Raji (cell line): ENCODE data around the gene ECE1.

Source experiments
- POLR2A ChIP-seq: IDR thresholded peaks from 2 replicates; pipeline ENCODE4 v1.6.1; 2011; ENCODE audit warnings: low read depth, low read length, control low read depth; ENCODE audit not compliant: insufficient read depth

Gene ECE1

DNA sequence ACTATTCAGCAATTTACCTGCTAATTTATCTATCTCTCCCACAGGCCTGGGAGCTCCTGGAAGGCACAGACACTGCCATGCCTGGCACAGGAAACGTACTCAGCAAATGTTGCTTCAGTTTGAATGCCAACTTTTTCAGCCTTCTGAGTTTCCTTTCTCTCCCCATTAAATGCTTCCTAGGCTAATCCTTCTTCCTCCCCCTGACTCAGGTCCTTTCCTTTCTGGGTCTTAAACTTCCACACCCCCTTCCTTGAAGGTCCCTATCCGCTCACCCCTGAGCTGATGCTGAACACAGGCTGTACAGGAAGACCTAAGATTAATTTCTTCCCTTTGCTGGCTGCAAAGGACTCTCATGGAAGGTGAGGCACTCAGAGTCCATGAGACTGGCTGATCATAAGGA is 40.3 kb upstream of the ECE1 start:
- no peak for TF ChIP-seq POLR2A

DNA sequence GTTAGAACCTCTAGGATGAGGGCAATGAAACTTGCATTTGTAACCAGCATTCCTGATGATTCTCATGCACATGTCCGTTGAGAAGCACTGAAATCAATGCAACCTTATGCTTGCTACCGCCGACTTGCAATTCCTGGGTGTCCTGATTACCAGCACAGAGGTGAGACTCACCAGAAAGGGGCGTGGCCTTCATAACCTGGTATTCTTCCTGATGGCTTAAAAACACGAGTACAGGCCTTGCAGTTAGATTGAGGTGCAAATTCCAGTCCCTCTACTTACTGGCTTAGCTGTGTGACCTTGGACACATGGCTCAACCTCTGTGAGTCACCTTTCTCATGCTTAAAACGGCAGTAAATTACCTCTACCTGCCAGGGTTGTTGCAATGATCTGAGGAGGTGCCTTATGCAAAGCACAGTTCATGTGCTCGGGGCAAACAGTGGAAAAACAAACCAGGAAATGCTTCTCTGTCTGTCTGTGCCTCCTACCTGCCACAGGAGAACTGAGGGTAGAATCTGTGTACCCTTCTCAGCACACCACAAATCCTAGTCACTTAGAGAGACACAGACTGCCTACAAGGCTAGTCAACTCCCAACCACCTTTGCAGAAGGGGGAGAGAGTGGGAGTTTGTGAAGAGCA is 39.1 kb upstream of the ECE1 start:
- 0 out of 2 replicates have a peak, but pooled peaks have one; percentile 44 for TF ChIP-seq POLR2A

DNA sequence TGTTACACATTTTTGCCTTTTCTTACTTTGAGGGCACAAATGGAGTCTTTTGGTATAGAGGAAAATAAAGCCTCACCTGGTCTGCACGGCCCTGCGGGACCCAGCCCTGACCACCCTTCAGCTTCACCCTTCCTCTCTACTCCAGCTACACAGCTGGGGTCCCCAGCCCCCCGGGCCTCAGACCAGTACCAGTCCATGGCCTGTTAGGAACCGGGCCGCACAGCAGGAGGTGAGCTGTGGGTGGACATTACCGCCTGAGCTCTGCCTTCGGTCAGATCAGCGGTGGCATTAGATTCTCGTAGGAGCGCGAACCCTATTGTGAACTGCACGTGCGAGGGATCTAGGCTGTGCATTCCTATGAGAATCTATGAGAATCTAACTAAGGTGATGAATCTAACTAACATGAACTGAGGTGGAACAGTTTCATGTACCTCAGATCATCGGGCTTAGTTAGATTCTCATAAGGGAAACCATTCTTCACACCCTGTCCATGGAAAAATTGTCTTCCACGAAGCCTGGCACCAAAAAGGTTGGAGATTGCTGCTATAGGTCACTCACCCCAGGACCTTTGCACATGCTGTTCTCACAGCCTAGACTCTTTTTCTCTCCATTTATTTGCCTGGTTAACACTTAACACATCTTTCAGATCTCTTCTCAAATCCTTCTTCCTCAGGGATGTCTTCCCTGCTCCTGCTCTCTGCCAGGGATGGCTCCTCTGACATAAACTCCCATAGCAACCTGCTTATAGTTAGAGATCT is 37.5 kb upstream of the ECE1 start:
- TF ChIP-seq POLR2A = no peak

DNA sequence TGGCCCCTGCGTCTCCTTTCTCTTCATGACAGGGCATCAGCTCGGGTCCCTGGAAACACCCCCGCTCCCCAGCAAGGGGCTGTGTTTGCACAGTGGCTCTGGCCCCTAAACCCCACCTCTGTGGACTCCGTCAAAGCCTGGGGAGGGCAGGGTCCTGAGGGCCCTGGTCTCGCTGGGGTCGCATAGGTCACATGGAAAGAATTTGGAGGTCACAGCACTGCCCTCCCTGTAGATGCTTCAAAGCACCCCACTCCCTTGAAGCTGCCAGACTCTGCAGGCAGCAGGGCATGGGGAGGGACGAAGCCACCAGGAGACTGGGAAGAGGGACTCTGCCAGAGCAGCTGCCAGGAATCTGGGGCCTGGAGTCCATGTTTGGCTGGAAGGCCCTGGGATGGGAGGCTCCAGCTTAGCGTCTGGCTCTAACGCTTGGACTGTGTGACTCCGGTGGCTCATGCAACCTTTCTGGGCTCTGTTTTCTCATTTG is 36.6 kb upstream of the ECE1 start:
- TF ChIP-seq POLR2A = no peak

DNA sequence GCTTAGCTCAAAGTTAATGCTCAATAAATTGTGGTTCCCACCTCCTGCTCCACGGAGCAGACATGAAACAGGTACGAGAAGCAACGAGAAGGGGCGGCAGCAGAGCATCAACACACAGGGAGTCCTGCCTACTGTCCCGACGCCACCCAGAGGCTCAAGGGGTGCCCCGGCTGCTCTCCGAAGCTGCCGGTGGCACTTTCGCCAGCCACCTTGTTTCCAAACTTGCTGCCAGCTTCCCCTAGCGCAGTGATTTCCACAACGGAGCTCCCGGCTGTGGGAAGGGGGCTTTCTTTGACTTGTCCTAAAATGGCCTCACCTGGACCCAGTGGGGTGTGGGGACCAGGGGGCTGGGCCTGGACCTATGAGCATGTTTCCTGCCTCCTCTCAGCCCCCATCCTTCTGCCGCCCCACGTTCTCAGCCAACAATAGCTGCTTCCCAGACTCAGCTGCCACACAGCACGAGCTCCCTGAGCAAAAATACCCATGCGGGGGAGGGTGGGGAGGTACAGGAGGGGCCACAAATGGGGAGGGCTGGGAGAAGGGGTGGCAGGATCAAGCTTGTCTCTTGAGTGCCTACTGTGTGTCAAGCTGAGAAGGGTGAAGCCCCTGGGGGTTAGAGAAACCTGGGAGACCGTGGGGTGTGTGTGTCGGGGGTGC is 35.6 kb upstream of the ECE1 start:
- no peak for TF ChIP-seq POLR2A

DNA sequence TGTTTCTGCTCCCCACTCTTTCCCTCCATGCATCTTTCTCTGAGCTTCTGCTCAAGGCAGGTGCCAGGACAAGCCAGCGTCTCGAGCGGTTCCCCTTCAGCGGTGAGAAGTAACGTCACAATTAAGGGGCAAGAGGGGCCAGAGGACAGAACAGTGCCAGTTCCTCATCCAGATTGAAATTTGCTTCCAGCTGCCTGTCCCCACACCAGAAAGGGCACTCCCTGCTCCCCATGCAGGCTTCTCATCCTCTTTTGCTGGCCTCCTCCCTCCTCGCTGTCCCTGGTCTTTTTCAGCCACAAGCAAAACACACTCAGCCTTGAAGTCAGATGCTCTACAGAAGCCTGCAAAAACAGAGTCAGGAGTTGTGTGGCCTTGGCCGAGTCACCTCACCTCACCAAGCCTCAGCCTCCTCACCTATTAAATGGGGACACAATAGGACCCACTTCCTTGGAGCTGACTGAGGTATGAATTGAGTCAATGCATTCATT is 35.0 kb upstream of the ECE1 start:
- TF ChIP-seq POLR2A = no peak

DNA sequence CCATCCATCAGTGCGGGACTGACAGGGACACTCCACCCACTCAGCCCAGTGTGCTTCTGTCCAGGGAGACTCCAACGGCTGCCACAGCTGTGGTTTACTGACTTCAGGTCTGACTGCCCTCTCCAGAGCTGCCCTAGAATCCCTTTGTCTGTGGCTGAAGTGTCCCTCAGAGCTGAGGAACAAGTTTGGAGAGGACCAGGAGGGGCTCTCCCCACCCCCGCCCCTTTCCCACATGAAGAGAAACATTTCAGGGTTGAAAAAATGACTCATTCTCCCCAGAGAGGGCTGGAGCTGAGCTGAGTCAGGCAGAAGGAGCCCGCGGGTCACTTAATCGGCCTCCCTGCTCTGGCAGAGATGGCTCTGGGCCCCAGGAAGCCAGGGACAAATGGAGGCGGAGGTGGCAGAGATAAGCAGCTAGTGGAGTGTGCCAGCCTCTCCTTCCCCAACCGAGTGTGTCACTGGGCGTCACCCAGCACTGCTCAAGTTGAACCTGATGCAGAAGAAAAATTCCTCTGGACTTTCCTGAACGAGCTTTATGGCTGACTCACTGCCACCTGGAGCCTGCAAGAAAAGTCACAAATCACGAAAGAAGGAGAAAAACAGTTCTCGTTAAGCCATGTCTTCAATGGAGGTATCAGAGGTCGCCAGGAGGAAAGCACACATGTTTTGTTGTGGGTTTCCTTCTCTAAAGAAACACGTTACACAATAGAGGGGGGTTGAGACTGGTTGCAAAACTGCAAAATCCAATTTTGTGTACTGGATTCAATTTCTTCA is 34.3 kb upstream of the ECE1 start:
- no peak for TF ChIP-seq POLR2A

DNA sequence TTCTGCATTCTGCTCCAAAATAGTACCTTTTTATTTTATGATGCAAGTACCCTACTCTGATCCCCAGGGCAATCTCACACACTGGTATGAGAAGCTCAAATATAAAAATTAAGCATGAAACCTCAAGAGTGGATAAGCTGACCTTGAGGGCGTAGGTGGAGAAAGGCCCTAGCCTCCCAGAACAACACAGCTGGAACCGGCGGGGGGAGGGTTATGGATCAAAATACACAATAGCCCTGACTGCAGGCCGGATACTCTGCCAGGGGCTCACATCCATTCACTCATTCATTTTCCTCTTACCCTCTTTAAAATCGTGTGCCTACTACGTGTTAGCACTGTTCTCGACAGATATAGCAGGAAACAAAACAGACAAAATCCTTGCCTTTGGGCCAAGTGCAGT is 32.8 kb upstream of the ECE1 start:
- no peak for TF ChIP-seq POLR2A

DNA sequence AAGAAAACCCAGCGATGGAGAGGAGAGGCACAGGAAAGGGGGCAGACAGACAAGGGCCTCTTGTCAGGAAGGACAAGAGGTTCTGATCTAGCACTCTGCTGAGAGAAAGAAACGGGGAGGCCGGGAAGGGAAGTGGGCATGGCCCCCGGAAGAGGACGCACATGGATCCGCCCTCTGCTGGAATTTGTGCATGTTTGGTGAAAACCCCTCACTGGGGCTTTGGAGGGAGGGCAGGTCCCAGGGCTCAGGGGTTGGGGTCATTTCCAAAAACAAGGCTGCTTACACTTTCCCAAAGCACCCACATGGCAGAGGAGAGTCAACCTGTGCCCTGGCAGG is 32.4 kb upstream of the ECE1 start:
- no peak for TF ChIP-seq POLR2A

DNA sequence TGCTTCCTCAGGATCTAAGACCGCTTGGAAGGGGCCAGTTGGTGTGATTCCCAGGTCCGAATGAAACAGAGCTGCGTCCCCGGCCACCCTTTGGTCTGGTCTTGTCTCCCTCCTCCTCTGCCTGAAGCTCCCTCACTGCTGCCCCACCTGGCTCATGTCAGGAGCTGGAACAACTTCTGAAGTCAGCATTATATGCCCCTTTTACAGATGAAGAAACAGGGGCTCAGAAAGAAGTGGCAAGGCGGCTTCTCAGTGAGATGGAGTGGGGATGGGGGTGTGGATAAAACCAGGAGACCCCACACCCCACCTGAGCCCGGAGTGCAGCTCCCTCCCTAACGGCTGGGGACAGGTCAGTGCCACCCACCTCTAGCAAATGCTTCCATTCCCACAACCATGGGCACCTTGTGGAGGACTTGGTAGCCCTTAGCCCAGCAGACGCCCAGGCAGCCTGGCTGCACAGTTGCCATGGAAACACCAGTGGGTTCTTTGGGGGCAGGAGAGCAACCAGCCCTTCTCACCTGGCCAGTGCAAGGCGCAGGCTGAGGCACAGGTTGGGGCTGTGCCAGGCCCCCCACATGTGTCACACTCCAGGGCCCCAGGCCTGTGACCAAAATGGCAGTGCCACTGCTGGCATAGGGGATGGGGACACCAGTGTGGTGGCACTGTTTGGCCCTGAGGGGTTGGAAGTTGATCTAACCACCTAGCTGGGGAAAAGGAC is 31.9 kb upstream of the ECE1 start:
- no peak for TF ChIP-seq POLR2A

DNA sequence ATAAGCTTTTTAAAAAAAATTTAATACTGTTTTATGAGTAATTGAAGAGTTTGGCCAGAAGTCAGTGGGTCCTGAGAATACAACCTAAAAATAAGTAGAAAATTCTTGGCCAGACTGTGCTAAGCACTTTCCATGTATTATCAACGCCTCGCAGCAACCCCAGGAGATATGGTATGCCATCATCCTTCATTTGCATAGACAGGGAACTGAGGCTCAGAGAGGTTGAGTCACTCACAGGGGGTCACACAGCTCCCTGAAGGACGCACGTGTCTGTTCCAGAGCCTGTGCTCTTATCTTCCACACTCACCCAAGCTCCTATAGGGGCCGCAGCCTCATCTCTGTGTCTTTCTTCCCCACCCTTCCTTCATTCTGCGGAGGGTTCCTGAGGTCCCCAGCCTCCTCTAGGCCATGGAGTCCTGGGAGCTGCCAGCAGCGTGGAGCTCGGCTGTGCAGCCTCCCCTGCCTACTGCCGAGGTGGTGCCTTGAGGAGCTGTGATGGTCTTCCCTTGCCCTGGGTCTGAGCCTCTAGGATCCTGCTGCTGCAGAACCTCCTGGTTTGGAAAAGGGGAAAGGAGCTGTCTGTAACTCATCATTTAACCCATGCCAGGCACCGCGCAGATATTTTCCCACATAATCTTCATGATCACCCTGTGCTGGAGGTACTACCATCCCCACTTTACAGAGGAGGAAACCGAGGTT is 30.3 kb upstream of the ECE1 start:
- no peak for TF ChIP-seq POLR2A

DNA sequence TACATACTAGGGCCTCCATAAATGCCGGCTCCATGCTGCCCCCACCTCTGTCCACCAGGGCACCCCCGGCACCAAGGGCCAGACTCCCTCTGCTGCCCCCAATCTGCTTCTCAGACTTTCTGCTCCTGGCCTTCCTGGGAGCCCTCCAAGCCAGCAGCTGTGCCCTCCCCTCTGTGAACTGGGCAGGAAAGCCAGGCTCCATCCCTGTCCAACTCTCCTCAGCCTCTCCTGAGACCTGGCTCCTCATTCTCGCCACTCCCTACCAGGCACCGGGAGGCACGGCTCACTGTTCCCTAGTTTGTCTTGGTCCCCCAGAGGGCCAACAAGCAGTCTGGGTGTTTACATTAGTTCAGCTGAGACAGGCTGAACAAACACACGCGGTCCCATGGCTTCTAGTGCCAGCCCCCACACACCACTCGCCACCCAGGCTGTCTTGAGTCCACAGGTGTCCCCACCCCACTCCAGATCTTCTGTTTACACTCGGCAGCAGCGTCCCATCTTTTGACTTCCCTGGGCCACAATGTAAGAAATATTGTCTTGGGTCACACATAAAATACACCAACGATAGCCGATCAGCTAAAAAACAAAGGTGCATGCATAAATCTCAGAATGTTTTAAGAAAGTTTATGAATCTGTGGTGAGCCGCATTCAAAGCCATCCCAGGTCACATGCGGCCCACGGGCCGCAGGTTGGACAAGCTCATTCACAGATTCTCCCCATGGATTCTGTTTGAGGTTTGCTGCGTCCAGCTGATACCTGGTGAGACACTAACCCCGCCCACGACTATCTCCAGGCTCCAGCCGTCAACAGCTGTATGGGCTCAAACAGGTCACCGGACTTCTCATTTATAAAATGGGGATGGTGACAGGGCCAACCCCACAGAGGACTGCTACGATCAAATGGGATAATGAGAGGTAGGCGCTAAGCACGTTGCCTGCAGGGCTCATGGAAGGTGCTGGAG is 29.5 kb upstream of the ECE1 start:
- TF ChIP-seq POLR2A = no peak

DNA sequence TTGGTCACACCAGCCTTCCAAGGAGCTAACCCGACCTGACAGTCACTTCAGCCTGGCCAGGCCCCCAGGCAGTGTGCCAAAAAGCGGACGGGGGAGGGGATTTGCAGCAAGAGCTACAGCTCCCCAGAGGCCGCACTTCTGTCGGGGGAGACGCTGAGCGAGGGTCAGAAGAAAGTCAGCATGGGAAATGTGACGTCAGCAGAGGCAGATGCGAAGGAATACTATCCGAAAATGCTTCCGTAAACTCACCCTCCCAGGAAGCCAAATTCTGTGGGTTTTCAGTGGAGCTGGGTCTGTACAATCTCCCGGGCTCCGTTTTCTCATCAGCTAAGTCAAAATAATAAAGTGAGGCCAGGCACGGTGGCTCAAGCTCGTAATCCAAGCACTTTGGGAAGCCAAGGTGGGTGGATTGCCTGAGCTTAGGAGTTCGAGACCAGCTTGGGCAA is 28.5 kb upstream of the ECE1 start:
- no peak for TF ChIP-seq POLR2A
